ENCODE measurements around the gene SH3PXD2B.
"Not testable (repeated sequence)": the region's sequence is repeated elsewhere in the genome, so short reads cannot be mapped to it uniquely, and the experiment has no call there.

The SH3PXD2B gene

GRCh38 chr5:172347496-172348052 is 106.8 kb downstream of the SH3PXD2B start:
- in situ Hi-C loops (cut with HindIII; ENCODE audit: low sequenced_read_pairs) = no loop called here

- in situ Hi-C loops (cut with HindIII; ENCODE audit: low sequenced_read_pairs) = no loop called here
Measured at GRCh38 chr5:172345881-172346280, 108.4 kb downstream of the SH3PXD2B start.

GRCh38 chr5:172344855-172345409 is 109.4 kb downstream of the SH3PXD2B start:
- in situ Hi-C loops (cut with HindIII; ENCODE audit: low sequenced_read_pairs) = no loop called here

- in situ Hi-C loops (cut with HindIII; ENCODE audit: low sequenced_read_pairs) = no loop called here
Measured at GRCh38 chr5:172343741-172344140, 110.6 kb downstream of the SH3PXD2B start.

GRCh38 chr5:172342918-172343317 is 111.4 kb downstream of the SH3PXD2B start:
- in situ Hi-C loops (cut with HindIII; ENCODE audit: low sequenced_read_pairs) = no loop called here

GRCh38 chr5:172339264-172340180 is 114.8 kb downstream of the SH3PXD2B start:
- in situ Hi-C loops (cut with HindIII; ENCODE audit: low sequenced_read_pairs) = loop anchor here (10.0 kb wide), 1 partner anchor 125 kb away; no protein-coding TSS in a partner anchor

GRCh38 chr5:172336676-172337285 is 117.5 kb downstream of the SH3PXD2B start:
- in situ Hi-C loops (cut with HindIII; ENCODE audit: low sequenced_read_pairs) = loop anchor here (10.0 kb wide), 1 partner anchor 122 kb away; no protein-coding TSS in a partner anchor

GRCh38 chr5:172336264-172336663 is 118.1 kb downstream of the SH3PXD2B start:
- in situ Hi-C loops (cut with HindIII; ENCODE audit: low sequenced_read_pairs) = loop anchor here (10.0 kb wide), 1 partner anchor 121 kb away; no protein-coding TSS in a partner anchor

GRCh38 chr5:172335721-172336120 is 118.6 kb downstream of the SH3PXD2B start:
- in situ Hi-C loops (cut with HindIII; ENCODE audit: low sequenced_read_pairs) = loop anchor here (10.0 kb wide), 1 partner anchor 121 kb away; no protein-coding TSS in a partner anchor

GRCh38 chr5:172334641-172335040 is 119.7 kb downstream of the SH3PXD2B start:
- in situ Hi-C loops (cut with HindIII; ENCODE audit: low sequenced_read_pairs) = loop anchor here (10.0 kb wide), 1 partner anchor 120 kb away; no protein-coding TSS in a partner anchor

- in situ Hi-C loops (cut with HindIII; ENCODE audit: low sequenced_read_pairs) = loop anchor here (10.0 kb wide), 1 partner anchor 119 kb away; no protein-coding TSS in a partner anchor
Measured at GRCh38 chr5:172334196-172334595, 120.1 kb downstream of the SH3PXD2B start.

GRCh38 chr5:172326901-172327300 is 127.4 kb downstream of the SH3PXD2B start:
- in situ Hi-C loops (cut with HindIII; ENCODE audit: low sequenced_read_pairs) = not testable (repeated sequence)

- in situ Hi-C loops (cut with HindIII; ENCODE audit: low sequenced_read_pairs) = no loop called here
Measured at GRCh38 chr5:172325452-172325851, 128.9 kb downstream of the SH3PXD2B start.

GRCh38 chr5:172322028-172322965 is 132.0 kb downstream of the SH3PXD2B start:
- in situ Hi-C loops (cut with HindIII; ENCODE audit: low sequenced_read_pairs) = no loop called here

GRCh38 chr5:172321593-172321992 is 132.7 kb downstream of the SH3PXD2B start:
- in situ Hi-C loops (cut with HindIII; ENCODE audit: low sequenced_read_pairs) = no loop called here

- in situ Hi-C loops (cut with HindIII; ENCODE audit: low sequenced_read_pairs) = no loop called here
Measured at GRCh38 chr5:172319708-172320441, 134.4 kb downstream of the SH3PXD2B start.

GRCh38 chr5:172315587-172316493 is 138.5 kb downstream of the SH3PXD2B start:
- in situ Hi-C loops (cut with HindIII; ENCODE audit: low sequenced_read_pairs) = no loop called here

- in situ Hi-C loops (cut with HindIII; ENCODE audit: low sequenced_read_pairs) = no loop called here
Measured at GRCh38 chr5:172313915-172314314, 140.4 kb downstream of the SH3PXD2B start.
